Fibroblast of lung (primary cell): ENCODE measurements around the gene DNAH10.

Experiments used
- CTCF ChIP-seq, 2 donors: IDR thresholded peaks in 1 of 2; conservative IDR thresholded peaks in 1 of 2; 1 replicate in 1 of 2; 2 replicates in 1 of 2; pipeline ENCODE4 v1.5.1; 2011 to 2012; ENCODE audit warnings: low read length in 2 of 2, control low read depth in 1 of 2, inconsistent platforms in 1 of 2, low read depth in 1 of 2, mild to moderate bottlenecking in 1 of 2
- EZH2 ChIP-seq: IDR thresholded peaks from 2 replicates; pipeline ENCODE4 v1.5.1; 2012; ENCODE audit warnings: low read length, control low read depth, mild to moderate bottlenecking; ENCODE audit errors: missing control alignments

- TF ChIP-seq CTCF (conservative IDR thresholded peaks at IDR 0.05 in 1 of 2, IDR thresholded peaks at IDR 0.05 in 1 of 2; ENCODE audit: low read depth in 1 of 2, low read length in 2 of 2) (no peak), EZH2 (no peak)
These were observed 91.4 kb downstream of the DNAH10 start for GRCh38 chr12:123853396-123854070.
